KMS-11 (cell line): ENCODE data around the gene ATF6B.

Experiments used
- H2AFZ ChIP-seq: fragments of 200-600 bp; sonication (generic); 2 replicates; pipeline ENCODE4 v1.6.1; 2016; ENCODE audit warnings: antibody characterized with exemption, mixed run types, low read depth
- H3K27ac ChIP-seq: fragments of 200-600 bp; sonication (generic); 2 replicates; pipeline ENCODE4 v1.6.1; 2016; ENCODE audit warnings: mild to moderate bottlenecking, mixed run types
- H3K27me3 ChIP-seq: fragments of 200-600 bp; sonication (generic); 2 replicates; pipeline ENCODE4 v1.6.1; 2017; ENCODE audit warnings: mild to moderate bottlenecking, low read depth, mixed run types, moderate library complexity; ENCODE audit not compliant: insufficient read depth
- H3K36me3 ChIP-seq: fragments of 200-600 bp; sonication (generic); 2 replicates; pipeline ENCODE4 v1.6.1; 2017; ENCODE audit warnings: mild to moderate bottlenecking, mixed run types; ENCODE audit not compliant: insufficient read depth
- H3K4me1 ChIP-seq: fragments of 200-600 bp; sonication (generic); 2 replicates; pipeline ENCODE4 v1.6.1; 2016; ENCODE audit warnings: mild to moderate bottlenecking, low read depth, mixed run types; ENCODE audit not compliant: poor library complexity, severe bottlenecking
- H3K4me2 ChIP-seq: fragments of 200-600 bp; sonication (generic); 2 replicates; pipeline ENCODE4 v1.7.0; 2016; ENCODE audit warnings: mild to moderate bottlenecking, mixed run types
- H3K4me3 ChIP-seq: fragments of 200-600 bp; sonication (generic); IDR thresholded peaks from 2 replicates; pipeline ENCODE4 v1.6.1; 2017; ENCODE audit warnings: low read depth, low read length, mixed read lengths; ENCODE audit not compliant: insufficient read depth
- H3K79me2 ChIP-seq: fragments of 200-600 bp; sonication (generic); 2 replicates; pipeline ENCODE4 v1.6.1; 2016; ENCODE audit warnings: low read depth, mixed run types; ENCODE audit not compliant: insufficient read depth
- H3K9ac ChIP-seq: fragments of 200-600 bp; sonication (generic); 2 replicates; pipeline ENCODE4 v1.6.1; 2016; ENCODE audit warnings: mild to moderate bottlenecking, mixed run types
- H4K20me1 ChIP-seq: fragments of 200-600 bp; sonication (generic); 2 replicates; pipeline ENCODE4 v1.6.1; 2016; ENCODE audit warnings: mild to moderate bottlenecking, mixed run types; ENCODE audit not compliant: insufficient read depth
- CTCF ChIP-seq: fragments of 200-600 bp; sonication (generic); conservative IDR thresholded peaks from 2 replicates; pipeline ENCODE4 v1.6.1; 2017; ENCODE audit warnings: low read depth, mild to moderate bottlenecking, antibody characterized with exemption, low read length, moderate library complexity, mixed read lengths

Gene ATF6B

GRCh38 chr6:32096087-32096393 is 32.0 kb downstream of the ATF6B start:
- H3K4me2 ChIP-seq: no peak overlapping the region
- H4K20me1 ChIP-seq: no peaks in the 10 kb centered on the region
- H3K9ac ChIP-seq: no peak overlapping the region
- H2AFZ ChIP-seq: no peak overlapping the region
- no peaks in the 10 kb centered on the region for H3K4me1 ChIP-seq
- no peak for TF ChIP-seq CTCF
- no peak overlapping the region for H3K4me3 ChIP-seq
- no peaks in the 10 kb centered on the region for H3K36me3 ChIP-seq
- no peaks in the 10 kb centered on the region for H3K79me2 ChIP-seq
- H3K27me3 ChIP-seq: peaks cover 17% of the 10 kb centered on the region; the same call in 1 of the 2 replicates
- no peak overlapping the region for H3K27ac ChIP-seq

GRCh38 chr6:32095338-32096086 is 32.5 kb downstream of the ATF6B start:
- no peak overlapping the region for H2AFZ ChIP-seq
- H3K9ac ChIP-seq: no peak overlapping the region
- no peak overlapping the region for H3K27ac ChIP-seq
- no peaks in the 10 kb centered on the region for H3K79me2 ChIP-seq
- H3K27me3 ChIP-seq: peaks cover 22% of the 10 kb centered on the region; the same call in 1 of the 2 replicates
- no peak for TF ChIP-seq CTCF
- H3K36me3 ChIP-seq: no peaks in the 10 kb centered on the region
- H3K4me1 ChIP-seq: no peaks in the 10 kb centered on the region
- H4K20me1 ChIP-seq: no peaks in the 10 kb centered on the region
- no peak overlapping the region for H3K4me2 ChIP-seq
- H3K4me3 ChIP-seq: no peak overlapping the region

GRCh38 chr6:32092760-32093497 is 35.1 kb downstream of the ATF6B start:
- no peak overlapping the region for H2AFZ ChIP-seq
- TF ChIP-seq CTCF: no peak

GRCh38 chr6:32089082-32089828 is 38.8 kb downstream of the ATF6B start:
- no peak overlapping the region for H3K4me3 ChIP-seq
- peaks cover 11% of the 10 kb centered on the region for H3K4me1 ChIP-seq
- H4K20me1 ChIP-seq: no peaks in the 10 kb centered on the region
- H3K9ac ChIP-seq: no peak overlapping the region
- TF ChIP-seq CTCF: no peak
- H3K4me2 ChIP-seq: no peak overlapping the region
- H3K79me2 ChIP-seq: no peaks in the 10 kb centered on the region
- H3K27me3 ChIP-seq: peaks cover 51% of the 10 kb centered on the region; the same call in 1 of the 2 replicates
- H3K27ac ChIP-seq: no peak overlapping the region
- H2AFZ ChIP-seq: no peak overlapping the region
- H3K36me3 ChIP-seq: no peaks in the 10 kb centered on the region

More at GRCh38 chr6:32092760-32093497, 35.1 kb downstream of the ATF6B start:
- no peaks in the 10 kb centered on the region for H3K36me3 ChIP-seq
- H4K20me1 ChIP-seq: no peaks in the 10 kb centered on the region
- H3K79me2 ChIP-seq: no peaks in the 10 kb centered on the region
- peaks cover 32% of the 10 kb centered on the region; the same call in 1 of the 2 replicates for H3K27me3 ChIP-seq
- H3K4me2 ChIP-seq: no peak overlapping the region
- H3K9ac ChIP-seq: no peak overlapping the region
- H3K4me3 ChIP-seq: no peak overlapping the region
- no peak overlapping the region for H3K27ac ChIP-seq
- no peaks in the 10 kb centered on the region for H3K4me1 ChIP-seq
